Fibroblast of lung (primary cell): ENCODE results near the gene ITGB3.

Experiments
- EZH2 ChIP-seq: IDR thresholded peaks from 2 replicates; pipeline ENCODE4 v1.5.1; 2012; ENCODE audit warnings: low read length, control low read depth, mild to moderate bottlenecking; ENCODE audit errors: missing control alignments
- TF ChIP-seq, protein P1 (sequence below), 2 donors: IDR thresholded peaks in 1 of 2; conservative IDR thresholded peaks in 1 of 2; 1 replicate in 1 of 2; 2 replicates in 1 of 2; pipeline ENCODE4 v1.5.1; 2011 to 2012; ENCODE audit warnings: low read length in 2 of 2, control low read depth in 1 of 2, inconsistent platforms in 1 of 2, low read depth in 1 of 2, mild to moderate bottlenecking in 1 of 2

DNA sequence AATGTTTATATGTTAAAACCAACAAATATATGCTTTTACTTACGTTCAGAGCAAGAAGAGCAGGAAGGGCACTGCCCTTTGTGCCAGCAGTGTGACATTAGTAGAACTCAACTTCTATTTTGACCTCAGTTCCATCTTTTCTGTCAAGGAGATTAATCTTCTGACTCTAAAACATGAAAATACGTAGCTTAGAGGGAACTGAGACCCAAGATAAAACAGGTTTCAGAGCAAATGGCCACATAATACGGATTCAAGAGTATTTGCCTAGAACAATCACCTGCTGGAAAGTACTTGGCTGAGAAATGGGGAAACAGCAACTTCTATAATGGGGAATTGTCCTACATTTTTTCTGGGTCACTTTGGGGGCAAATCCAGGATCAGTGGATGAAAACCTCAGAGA is 22.3 kb upstream of the ITGB3 start:
- TF ChIP-seq, protein P1, sequence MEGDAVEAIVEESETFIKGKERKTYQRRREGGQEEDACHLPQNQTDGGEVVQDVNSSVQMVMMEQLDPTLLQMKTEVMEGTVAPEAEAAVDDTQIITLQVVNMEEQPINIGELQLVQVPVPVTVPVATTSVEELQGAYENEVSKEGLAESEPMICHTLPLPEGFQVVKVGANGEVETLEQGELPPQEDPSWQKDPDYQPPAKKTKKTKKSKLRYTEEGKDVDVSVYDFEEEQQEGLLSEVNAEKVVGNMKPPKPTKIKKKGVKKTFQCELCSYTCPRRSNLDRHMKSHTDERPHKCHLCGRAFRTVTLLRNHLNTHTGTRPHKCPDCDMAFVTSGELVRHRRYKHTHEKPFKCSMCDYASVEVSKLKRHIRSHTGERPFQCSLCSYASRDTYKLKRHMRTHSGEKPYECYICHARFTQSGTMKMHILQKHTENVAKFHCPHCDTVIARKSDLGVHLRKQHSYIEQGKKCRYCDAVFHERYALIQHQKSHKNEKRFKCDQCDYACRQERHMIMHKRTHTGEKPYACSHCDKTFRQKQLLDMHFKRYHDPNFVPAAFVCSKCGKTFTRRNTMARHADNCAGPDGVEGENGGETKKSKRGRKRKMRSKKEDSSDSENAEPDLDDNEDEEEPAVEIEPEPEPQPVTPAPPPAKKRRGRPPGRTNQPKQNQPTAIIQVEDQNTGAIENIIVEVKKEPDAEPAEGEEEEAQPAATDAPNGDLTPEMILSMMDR (conservative IDR thresholded peaks at IDR 0.05 in 1 of 2, IDR thresholded peaks at IDR 0.05 in 1 of 2; ENCODE audit: low read depth in 1 of 2, low read length in 2 of 2) = no peak
- TF ChIP-seq EZH2 = no peak
